Ovary (tissue), 3 donors: ENCODE measurements around the gene ATAD3C.
"Not testable (repeated sequence)": the region's sequence is repeated elsewhere in the genome, so short reads cannot be mapped to it uniquely, and the experiment has no call there.

Source experiments
- POLR2A ChIP-seq: fragments of 450-650 bp; IDR thresholded peaks from one replicate; pipeline ENCODE4 v1.6.1; 2017; ENCODE audit warnings: antibody characterized with exemption, mild to moderate bottlenecking, moderate library complexity
- TF ChIP-seq, protein P1 (sequence below), 3 donors: fragments of 450-650 bp in 2 of 3; fragments of 200-600 bp in 1 of 3; IDR thresholded peaks; one replicate each; pipeline versions ENCODE4 v1.5.1 to v1.8.0; 2016 to 2022; ENCODE audit warnings: antibody characterized with exemption in 3 of 3, mild to moderate bottlenecking in 1 of 3
- donor health status: DM: no; HTN: no; CAD: no.

DNA sequence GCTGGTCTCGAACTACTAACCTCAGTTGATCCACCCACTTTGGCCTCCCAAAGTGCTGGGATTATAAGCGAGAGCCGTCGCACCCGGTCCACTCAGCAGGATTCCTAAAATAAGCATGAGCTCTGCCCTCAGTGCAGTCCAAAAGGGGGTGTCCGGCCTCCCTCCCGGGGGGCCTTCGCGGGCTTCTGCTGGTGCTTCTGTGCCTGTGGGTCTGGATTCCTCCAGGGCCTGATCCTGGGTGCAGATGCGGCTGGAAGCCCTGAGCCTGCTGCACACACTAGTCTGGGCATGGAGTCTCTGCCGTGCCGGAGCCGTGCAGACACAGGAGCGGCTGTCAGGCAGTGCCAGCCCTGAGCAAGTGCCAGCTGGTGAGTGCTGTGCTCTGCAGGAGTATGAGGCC is 67.4 kb downstream of the ATAD3C start:
- not testable (repeated sequence) for TF ChIP-seq POLR2A
- TF ChIP-seq, protein P1, sequence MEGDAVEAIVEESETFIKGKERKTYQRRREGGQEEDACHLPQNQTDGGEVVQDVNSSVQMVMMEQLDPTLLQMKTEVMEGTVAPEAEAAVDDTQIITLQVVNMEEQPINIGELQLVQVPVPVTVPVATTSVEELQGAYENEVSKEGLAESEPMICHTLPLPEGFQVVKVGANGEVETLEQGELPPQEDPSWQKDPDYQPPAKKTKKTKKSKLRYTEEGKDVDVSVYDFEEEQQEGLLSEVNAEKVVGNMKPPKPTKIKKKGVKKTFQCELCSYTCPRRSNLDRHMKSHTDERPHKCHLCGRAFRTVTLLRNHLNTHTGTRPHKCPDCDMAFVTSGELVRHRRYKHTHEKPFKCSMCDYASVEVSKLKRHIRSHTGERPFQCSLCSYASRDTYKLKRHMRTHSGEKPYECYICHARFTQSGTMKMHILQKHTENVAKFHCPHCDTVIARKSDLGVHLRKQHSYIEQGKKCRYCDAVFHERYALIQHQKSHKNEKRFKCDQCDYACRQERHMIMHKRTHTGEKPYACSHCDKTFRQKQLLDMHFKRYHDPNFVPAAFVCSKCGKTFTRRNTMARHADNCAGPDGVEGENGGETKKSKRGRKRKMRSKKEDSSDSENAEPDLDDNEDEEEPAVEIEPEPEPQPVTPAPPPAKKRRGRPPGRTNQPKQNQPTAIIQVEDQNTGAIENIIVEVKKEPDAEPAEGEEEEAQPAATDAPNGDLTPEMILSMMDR (IDR thresholded peaks at IDR 0.05) = not testable (repeated sequence)
